Measurements from ENCODE around the gene BLVRB.

Gene BLVRB

DNA sequence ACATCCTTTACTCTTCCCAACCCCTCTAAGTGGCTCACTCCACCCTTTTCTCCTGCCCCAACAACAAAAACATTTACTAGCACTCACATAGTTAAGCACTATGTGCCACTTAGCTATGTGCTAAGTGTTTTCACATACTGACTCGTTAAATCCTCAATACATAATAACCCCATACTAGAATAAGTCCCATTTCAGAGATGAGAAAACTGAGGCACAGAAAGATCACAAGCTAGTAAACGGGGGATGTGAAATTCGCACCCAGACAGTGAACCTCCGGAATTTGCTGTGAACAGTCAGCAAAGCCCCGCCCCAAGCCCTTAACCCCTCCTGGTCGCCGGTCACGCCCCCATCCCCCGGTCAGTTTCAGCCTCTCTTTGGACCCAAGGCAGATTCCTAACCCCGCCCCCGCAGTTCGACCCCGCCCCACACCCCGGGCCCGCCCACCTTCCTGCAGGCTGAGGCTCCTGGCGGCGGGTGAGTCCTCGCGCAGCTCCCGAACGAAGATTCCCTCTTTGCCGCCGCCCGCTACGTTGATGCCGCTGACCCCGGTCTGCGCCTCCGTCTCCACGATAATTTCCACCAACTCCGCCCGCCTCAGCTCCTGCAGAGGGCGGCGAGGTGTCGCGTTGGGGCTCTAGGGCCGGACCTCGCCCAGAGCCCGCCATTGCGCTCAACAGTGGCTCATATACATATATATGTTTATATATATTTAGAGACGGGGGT lies 62.1 kb downstream of the BLVRB start:
- DNase-seq (ENCODE audit: low read depth in 2 of 2) = peak; percentile 77 to 81

DNA sequence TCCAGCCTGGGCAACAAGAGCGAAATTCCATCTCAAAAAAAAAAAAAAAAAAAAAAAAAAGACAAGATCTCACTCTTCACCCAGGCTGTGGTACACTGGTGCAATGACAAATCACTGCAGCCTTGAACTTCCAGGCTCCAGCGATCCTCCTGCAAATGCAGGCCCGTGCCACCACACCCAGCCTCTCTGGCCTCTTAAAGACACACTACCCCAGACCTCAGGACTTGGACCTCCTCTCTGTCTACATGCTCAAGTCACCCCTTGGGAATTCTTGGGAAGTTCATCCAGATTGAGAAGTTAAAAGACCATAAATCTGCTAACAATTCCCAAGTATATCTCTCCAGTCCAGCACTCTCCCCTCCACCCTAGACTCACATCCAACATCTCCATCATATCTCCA lies 65.0 kb downstream of the BLVRB start:
- DNase-seq (ENCODE audit: low read depth in 2 of 2) = no peak

DNA sequence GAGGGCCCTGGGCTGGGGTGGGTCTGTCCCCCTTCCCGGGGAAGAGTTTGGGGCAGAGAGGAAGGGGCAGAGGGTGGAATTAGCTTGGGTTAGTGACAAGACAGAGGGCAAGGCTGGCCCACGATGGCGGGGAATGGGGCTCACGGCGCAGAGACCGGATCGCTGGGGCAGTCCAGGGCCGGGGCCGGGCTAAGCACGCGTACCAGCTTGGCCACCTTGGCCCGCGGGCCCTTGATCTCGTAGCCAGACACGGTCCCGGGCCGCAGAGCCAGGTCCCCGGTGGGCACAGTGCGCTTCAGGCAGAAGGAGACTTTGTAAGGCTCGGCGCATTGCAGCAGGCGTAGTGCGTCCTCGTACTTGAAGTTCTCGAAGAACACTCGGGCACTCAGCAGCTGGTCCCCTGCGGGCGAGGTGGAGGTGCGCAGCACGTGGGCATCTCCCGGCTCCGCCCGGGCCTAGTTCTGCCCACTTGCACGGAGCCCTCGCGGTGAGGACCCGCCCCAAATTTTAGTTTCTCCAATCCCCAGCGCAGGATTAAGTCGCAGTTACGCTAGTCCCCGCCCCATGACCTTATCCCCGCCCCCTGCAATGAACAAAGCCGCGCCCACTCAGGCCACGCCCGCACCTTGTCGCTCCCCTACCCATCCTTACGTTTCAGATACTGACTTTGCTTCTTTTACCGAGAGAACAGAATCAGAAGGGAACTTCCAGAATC lies 67.0 kb downstream of the BLVRB start:
- peak; percentile 57 to 71 for DNase-seq (ENCODE audit: low read depth in 2 of 2)
